GM18951 (cell line): Measurements from ENCODE around the gene TPP2.

Experiments
- POLR2A ChIP-seq: IDR thresholded peaks from 4 replicates; pipeline ENCODE4 v1.6.1; 2011; ENCODE audit warnings: mild to moderate bottlenecking; ENCODE audit not compliant: insufficient read length, insufficient read depth; ENCODE audit errors: extremely low read depth
- in situ Hi-C: fragments of 300-500 bp; cut with MboI; formaldehyde crosslinking; loops from one replicate; pipeline ENCODE4 v1.12.0; 2022; ENCODE audit warnings: low sequenced_read_pairs, mixed read lengths, inconsistent platforms; ENCODE audit not compliant: unreplicated experiment

Gene TPP2

DNA sequence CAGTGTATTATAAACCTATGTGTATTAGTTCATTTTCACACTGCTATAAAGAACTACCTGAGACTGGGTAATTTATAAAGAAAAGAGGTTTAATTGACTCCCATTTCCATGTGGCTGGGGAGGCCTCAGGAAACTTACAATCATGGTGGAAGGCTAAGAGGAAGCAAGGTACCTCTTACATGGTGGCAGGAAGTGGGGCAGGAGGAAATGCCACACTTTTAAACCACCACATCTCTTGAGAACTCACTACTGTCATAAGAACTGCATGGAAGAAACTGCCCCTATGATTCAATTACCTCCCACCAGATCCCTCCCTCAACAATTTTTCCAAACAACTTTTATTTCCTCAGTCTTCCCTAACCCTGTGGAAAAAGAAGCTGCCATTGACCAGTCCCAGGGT lies 14.5 kb upstream of the TPP2 start:
- no peak for TF ChIP-seq POLR2A
- in situ Hi-C loops: loop anchor here (25.0 kb wide), 1 partner anchor 555 kb away; no protein-coding TSS in a partner anchor

GRCh38 chr13:102584434-102584833 lies 12.4 kb upstream of the TPP2 start:
- in situ Hi-C loops: loop anchor here (25.0 kb wide), 1 partner anchor 553 kb away; no protein-coding TSS in a partner anchor
- no peak for TF ChIP-seq POLR2A

DNA sequence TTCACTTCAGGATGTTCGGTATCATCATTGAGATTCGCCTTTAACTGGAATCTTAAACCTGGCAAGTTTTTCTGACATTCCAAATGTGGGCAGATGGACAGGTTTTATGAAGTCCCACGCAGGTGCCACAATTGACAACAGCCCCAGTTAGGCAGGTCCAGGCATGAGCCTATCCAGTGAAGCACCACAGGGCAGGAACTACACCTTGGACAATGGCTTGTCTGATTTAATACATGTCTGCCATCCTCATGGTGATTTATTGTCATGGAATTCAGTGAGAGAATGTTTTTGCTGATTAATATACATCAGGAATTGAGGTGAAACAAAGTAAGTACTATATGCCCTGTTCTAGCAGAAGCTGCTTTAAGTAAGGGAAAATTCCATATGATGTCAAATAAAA lies 10.2 kb upstream of the TPP2 start:
- TF ChIP-seq POLR2A: no peak
- in situ Hi-C loops: loop anchor here (25.0 kb wide), 1 partner anchor 551 kb away; no protein-coding TSS in a partner anchor

- TF ChIP-seq POLR2A: no peak
These were observed 8.9 kb upstream of the TPP2 start for GRCh38 chr13:102587916-102588315.

GRCh38 chr13:102589301-102589822 lies 7.4 kb upstream of the TPP2 start:
- in situ Hi-C loops: loop anchor here (25.0 kb wide), 1 partner anchor 548 kb away; no protein-coding TSS in a partner anchor
- no peak for TF ChIP-seq POLR2A

More at GRCh38 chr13:102587916-102588315, 8.9 kb upstream of the TPP2 start:
- in situ Hi-C loops: loop anchor here (25.0 kb wide), 1 partner anchor 549 kb away; no protein-coding TSS in a partner anchor

- in situ Hi-C loops: loop anchor here (10.0 to 25.0 kb wide), 2 partner anchors 253 to 545 kb away; partner anchors contain the start of gene ERCC5
- peak; percentile 17 for TF ChIP-seq POLR2A
These were observed 4.6 kb upstream of the TPP2 start for GRCh38 chr13:102591988-102592781.

- TF ChIP-seq POLR2A: no peak
- in situ Hi-C loops: loop anchor here (10.0 to 25.0 kb wide), 2 partner anchors 251 to 544 kb away; partner anchors contain the start of gene ERCC5
These were observed 3.3 kb upstream of the TPP2 start for GRCh38 chr13:102593466-102593865.

GRCh38 chr13:102597029-102597961 lies 509 bp downstream of the TPP2 start:
- TF ChIP-seq POLR2A: no peak
- in situ Hi-C loops: loop anchor here (10.0 to 25.0 kb wide), 2 partner anchors 248 to 540 kb away; partner anchors contain the start of gene ERCC5

- no peak for TF ChIP-seq POLR2A
- in situ Hi-C loops: loop anchor here (10.0 to 25.0 kb wide), 2 partner anchors 247 to 539 kb away; partner anchors contain the start of gene ERCC5
These were observed 1.3 kb downstream of the TPP2 start for GRCh38 chr13:102598061-102598460.

DNA sequence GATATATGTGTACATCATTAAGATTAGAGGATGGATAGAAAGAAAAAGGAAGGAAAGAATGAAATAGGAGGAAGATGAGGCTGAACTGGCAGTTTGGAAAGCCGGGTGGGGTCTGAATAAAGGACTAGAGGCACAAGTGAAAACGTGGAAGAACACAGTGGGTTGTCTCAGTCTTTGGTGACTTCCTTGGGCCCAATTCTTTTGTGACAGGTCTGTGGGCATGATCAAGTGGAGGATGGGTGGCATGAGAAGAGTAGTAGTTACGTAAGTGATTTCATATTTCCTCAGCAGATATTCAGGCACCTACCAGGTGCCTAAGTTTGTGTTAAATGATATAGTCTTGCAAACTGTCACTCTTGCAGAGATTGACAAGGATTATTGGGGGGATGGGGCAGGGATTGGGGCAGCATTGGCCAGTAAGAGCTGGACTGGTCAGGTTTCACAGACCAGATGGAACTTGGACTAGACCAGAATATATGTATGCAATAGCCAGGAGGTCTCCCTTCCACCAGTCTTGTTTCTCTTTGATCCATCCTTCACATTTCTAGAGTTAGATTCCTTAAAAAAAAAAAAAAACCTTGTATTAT lies 2.7 kb downstream of the TPP2 start:
- no peak for TF ChIP-seq POLR2A
- in situ Hi-C loops: loop anchor here (10.0 to 25.0 kb wide), 2 partner anchors 245 to 538 kb away; partner anchors contain the start of gene ERCC5

DNA sequence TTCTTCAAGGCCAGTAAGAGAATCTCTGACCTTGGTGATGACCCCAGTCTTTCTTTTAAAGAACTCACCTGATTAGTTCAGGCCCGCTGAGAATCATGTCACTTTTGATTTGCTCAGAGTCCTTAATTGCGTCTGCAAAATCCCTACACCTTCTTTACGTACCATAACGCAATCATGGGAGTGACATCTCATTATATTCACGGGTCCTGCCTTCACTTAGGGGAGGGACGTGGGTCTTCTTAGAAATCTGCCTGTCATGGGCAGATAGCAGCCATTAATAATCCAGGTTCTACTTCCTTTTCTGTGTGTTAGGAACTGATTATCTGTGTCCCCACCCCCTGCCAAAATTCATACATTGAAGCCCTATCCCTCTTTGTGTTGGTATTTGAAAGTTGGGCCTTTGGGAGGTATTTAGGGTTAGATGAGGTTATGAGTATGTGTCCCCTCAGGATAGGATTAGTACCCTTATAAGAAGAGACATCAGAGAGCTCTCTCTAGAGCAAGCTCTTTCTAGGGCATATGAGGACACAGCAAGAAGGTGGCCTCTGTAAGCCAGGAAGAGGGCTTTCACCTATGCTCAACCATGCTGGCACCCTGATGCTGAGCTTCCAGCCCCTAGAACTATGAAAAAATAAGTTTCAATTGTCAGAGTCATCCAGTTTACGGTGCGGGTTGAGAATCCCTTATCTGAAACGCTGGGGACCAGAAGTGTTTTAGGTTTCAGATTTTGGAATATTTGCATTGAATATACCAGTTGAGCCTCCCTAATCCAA lies 9.9 kb downstream of the TPP2 start:
- TF ChIP-seq POLR2A: no peak
- in situ Hi-C loops: no loop called here
